ENCODE measurements around the gene SPTB. TPM values are rescaled to one million over a fixed set of nuclear protein-coding genes. Genes with fewer than 3 reads are reported as not detected.

The SPTB gene
- total and polyA plus RNA-seq, 9 of the 15 experiments (the other 6 are each of a cell fraction or from before 2014, with no cell fraction given): 0.21 to 45.9 (median 11.7) TPM

DNA sequence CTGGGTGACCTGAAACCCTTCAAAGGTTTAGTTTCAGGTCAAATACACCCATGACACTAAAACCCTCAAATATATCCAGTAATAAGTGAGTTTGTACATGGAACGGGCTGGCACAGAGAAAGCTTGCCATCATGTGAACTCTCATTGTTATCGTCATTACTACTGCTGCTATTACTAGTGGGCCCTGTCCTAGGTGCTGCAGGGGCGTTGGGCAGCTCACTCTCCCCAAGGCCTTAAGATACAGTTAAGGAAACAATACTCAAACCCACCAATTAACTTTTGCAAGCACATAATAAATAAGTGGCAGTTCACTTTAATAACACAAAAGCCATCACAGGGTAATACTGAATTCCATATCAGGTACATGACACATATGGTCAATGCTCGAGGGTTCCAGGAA is 71.3 kb downstream of the SPTB start (continued):
- TF ChIP-seq, protein P1, sequence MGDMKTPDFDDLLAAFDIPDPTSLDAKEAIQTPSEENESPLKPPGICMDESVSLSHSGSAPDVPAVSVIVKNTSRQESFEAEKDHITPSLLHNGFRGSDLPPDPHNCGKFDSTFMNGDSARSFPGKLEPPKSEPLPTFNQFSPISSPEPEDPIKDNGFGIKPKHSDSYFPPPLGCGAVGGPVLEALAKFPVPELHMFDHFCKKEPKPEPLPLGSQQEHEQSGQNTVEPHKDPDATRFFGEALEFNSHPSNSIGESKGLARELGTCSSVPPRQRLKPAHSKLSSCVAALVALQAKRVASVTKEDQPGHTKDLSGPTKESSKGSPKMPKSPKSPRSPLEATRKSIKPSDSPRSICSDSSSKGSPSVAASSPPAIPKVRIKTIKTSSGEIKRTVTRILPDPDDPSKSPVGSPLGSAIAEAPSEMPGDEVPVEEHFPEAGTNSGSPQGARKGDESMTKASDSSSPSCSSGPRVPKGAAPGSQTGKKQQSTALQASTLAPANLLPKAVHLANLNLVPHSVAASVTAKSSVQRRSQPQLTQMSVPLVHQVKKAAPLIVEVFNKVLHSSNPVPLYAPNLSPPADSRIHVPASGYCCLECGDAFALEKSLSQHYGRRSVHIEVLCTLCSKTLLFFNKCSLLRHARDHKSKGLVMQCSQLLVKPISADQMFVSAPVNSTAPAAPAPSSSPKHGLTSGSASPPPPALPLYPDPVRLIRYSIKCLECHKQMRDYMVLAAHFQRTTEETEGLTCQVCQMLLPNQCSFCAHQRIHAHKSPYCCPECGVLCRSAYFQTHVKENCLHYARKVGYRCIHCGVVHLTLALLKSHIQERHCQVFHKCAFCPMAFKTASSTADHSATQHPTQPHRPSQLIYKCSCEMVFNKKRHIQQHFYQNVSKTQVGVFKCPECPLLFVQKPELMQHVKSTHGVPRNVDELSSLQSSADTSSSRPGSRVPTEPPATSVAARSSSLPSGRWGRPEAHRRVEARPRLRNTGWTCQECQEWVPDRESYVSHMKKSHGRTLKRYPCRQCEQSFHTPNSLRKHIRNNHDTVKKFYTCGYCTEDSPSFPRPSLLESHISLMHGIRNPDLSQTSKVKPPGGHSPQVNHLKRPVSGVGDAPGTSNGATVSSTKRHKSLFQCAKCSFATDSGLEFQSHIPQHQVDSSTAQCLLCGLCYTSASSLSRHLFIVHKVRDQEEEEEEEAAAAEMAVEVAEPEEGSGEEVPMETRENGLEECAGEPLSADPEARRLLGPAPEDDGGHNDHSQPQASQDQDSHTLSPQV (IDR thresholded peaks at IDR 0.05): no peak

DNA sequence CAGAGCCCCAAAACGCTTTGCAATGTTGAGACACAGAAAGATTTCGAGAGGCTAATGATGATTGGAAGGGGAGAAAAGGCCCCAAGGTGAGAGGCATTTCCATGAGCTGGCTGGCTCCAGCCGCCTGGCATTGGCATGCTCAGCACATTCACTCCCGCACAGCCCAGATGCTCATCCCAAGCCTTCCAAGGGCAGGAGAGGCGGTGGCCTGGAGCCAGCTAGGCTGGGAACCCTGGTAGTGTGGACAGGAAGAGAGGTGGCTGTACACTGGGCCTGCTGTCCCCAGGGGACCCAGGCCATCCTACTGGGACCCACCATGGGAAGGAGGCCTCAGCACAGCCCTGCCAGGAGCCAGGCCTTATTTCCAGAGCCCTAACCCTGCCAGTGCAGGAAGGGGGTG is 72.2 kb downstream of the SPTB start:
- in situ Hi-C loops (cut with MboI) (no loop called here), intact Hi-C loops (cut with micrococcal nuclease) (no loop called here)
- Histone ChIP-seq H3K9ac (ENCODE audit: insufficient read depth in 1 of 2, low read depth in 2 of 2, low read length in 2 of 2) (peak overlapping the region in 1 of 2 experiments; percentile 61; a peak in 1 of 4 replicates), H3K4me2 (ENCODE audit: insufficient read depth, low read length) (no peak overlapping the region), H3K36me3 (ENCODE audit: control insufficient read depth, insufficient read depth, low read length) (peaks cover 40% of the 10 kb centered on the region; the same call in 2 of the 3 replicates), H3K9me3 (replicated peaks; ENCODE audit: control insufficient read depth, insufficient read depth, low read depth, low read length) (no peaks in the 10 kb centered on the region), H3K4me1 (replicated peaks in 1 of 2; ENCODE audit: control insufficient read depth in 2 of 2, insufficient read depth in 2 of 2, low read length in 2 of 2) (no peaks in the 10 kb centered on the region; a peak in 1 of 5 replicates), H2AFZ (ENCODE audit: low read depth, low read length) (no peak overlapping the region), H3K27me3 (ENCODE audit: control insufficient read depth in 2 of 2, insufficient read depth in 2 of 2, low read length in 2 of 2) (no peaks in the 10 kb centered on the region), H3K4me3 (no peak overlapping the region), H3K27ac (ENCODE audit: extremely low read depth, low read depth, low read length) (no peak overlapping the region), H3K79me2 (ENCODE audit: control insufficient read depth, insufficient read depth, low read length) (no peaks in the 10 kb centered on the region), H4K20me1 (replicated peaks; ENCODE audit: control insufficient read depth, insufficient read depth, low read length) (no peaks in the 10 kb centered on the region), H3K9me1 (ENCODE audit: control insufficient read depth, insufficient read depth, low read length) (no peaks in the 10 kb centered on the region)
- POLR2A ChIA-PET: no interaction called here
- DNase-seq (ENCODE audit: extremely low read depth in 1 of 4, low spot score in 3 of 4) (no peak), ATAC-seq (no peak), FAIRE-seq (no peak)
- no peak for TF ChIP-seq HSF4 (CRISPR knock-in tag; IDR thresholded peaks at IDR 0.05; ENCODE audit: borderline replicate concordance)
- TF ChIP-seq HDAC8 (tag; IDR thresholded peaks at IDR 0.05): no peak
- TF ChIP-seq, protein P2, sequence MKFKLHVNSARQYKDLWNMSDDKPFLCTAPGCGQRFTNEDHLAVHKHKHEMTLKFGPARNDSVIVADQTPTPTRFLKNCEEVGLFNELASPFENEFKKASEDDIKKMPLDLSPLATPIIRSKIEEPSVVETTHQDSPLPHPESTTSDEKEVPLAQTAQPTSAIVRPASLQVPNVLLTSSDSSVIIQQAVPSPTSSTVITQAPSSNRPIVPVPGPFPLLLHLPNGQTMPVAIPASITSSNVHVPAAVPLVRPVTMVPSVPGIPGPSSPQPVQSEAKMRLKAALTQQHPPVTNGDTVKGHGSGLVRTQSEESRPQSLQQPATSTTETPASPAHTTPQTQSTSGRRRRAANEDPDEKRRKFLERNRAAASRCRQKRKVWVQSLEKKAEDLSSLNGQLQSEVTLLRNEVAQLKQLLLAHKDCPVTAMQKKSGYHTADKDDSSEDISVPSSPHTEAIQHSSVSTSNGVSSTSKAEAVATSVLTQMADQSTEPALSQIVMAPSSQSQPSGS (CRISPR knock-in tag; IDR thresholded peaks at IDR 0.05): no peak
- TF ChIP-seq, protein P3, sequence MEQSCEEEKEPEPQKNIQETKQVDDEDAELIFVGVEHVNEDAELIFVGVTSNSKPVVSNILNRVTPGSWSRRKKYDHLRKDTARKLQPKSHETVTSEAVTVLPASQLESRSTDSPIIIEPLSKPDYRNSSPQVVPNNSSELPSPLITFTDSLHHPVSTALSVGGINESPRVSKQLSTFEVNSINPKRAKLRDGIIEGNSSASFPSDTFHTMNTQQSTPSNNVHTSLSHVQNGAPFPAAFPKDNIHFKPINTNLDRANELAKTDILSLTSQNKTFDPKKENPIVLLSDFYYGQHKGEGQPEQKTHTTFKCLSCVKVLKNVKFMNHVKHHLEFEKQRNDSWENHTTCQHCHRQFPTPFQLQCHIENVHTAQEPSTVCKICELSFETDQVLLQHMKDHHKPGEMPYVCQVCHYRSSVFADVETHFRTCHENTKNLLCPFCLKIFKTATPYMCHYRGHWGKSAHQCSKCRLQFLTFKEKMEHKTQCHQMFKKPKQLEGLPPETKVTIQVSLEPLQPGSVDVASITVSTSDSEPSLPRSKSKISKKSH (CRISPR knock-in tag; IDR thresholded peaks at IDR 0.05): no peak
- no peak for TF ChIP-seq HIVEP1 (CRISPR knock-in tag; IDR thresholded peaks at IDR 0.05)
- CTCF ChIA-PET (ENCODE audit: low intra/inter-chr PET ratio): no interaction called here
- no TSS peak for BruUV-seq (replicated peaks)
- WGBS (ENCODE audit: insufficient coverage, low coverage, missing lambda C conversion rate): 75% methylated on average over 5 of the region's 5 CpGs

Data from K562 (cell line).